ENCODE measurements around the gene NAT8.
"Not testable (repeated sequence)": the region's sequence is repeated elsewhere in the genome, so short reads cannot be mapped to it uniquely, and the experiment has no call there.

NAT8 gene, protein sequence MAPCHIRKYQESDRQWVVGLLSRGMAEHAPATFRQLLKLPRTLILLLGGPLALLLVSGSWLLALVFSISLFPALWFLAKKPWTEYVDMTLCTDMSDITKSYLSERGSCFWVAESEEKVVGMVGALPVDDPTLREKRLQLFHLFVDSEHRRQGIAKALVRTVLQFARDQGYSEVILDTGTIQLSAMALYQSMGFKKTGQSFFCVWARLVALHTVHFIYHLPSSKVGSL

DNA sequence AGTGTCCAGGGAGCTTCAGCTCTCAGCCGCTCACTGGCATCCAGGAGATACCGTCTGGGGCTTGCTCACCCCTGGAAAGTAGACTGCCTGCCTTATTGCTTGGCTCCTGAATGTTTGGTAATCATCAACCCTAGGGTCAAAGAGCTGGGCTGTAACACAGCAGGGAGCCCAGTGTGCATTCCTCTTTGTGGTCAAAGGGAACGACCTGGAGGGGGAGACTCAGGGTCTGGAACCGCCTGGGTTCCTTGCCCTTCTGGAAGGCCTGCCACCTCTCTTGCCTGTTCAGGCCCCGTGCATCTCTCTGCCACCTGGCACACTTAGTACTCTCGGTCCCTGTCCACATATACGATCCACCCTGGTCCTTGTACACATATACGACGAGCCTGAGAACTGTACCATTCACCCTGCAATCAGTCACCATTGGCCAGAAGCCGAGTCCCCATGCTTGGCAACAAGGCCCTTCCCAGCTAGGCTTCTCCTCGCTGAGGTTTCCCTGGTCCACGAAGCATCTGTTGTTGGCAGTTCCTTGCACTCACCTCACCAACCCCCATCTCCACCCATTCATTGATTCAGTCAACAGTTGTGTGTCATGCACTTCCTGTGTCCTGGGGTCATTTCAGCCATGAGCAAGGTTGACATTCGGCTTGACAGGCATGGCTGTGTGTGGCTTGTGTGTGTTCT, at the start of gene NAT8:
Gene NAT8 (minus strand): TSS at position 85 of the 681 bp plus-strand sequence. CDS start 794 bp downstream, outside the sequence.
- no peak for DNase-seq
- TF ChIP-seq, protein P1, sequence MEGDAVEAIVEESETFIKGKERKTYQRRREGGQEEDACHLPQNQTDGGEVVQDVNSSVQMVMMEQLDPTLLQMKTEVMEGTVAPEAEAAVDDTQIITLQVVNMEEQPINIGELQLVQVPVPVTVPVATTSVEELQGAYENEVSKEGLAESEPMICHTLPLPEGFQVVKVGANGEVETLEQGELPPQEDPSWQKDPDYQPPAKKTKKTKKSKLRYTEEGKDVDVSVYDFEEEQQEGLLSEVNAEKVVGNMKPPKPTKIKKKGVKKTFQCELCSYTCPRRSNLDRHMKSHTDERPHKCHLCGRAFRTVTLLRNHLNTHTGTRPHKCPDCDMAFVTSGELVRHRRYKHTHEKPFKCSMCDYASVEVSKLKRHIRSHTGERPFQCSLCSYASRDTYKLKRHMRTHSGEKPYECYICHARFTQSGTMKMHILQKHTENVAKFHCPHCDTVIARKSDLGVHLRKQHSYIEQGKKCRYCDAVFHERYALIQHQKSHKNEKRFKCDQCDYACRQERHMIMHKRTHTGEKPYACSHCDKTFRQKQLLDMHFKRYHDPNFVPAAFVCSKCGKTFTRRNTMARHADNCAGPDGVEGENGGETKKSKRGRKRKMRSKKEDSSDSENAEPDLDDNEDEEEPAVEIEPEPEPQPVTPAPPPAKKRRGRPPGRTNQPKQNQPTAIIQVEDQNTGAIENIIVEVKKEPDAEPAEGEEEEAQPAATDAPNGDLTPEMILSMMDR (IDR thresholded peaks at IDR 0.05), result no peak
- no peaks in the 10 kb centered on the region for H3K27me3 ChIP-seq
- no peak within 1 kb of the TSS for H3K27ac ChIP-seq
- H3K36me3 ChIP-seq, result no peaks in the 10 kb centered on the region
- intact Hi-C loops (cut with DNase I; ENCODE audit: low total_unique reads), result no loop called here
- H3K9me3 ChIP-seq, result no peaks in the 10 kb centered on the region
- no peaks in the 10 kb centered on the region for H3K4me1 ChIP-seq
- H3K4me3 ChIP-seq, result no peak within 1 kb of the TSS

DNA sequence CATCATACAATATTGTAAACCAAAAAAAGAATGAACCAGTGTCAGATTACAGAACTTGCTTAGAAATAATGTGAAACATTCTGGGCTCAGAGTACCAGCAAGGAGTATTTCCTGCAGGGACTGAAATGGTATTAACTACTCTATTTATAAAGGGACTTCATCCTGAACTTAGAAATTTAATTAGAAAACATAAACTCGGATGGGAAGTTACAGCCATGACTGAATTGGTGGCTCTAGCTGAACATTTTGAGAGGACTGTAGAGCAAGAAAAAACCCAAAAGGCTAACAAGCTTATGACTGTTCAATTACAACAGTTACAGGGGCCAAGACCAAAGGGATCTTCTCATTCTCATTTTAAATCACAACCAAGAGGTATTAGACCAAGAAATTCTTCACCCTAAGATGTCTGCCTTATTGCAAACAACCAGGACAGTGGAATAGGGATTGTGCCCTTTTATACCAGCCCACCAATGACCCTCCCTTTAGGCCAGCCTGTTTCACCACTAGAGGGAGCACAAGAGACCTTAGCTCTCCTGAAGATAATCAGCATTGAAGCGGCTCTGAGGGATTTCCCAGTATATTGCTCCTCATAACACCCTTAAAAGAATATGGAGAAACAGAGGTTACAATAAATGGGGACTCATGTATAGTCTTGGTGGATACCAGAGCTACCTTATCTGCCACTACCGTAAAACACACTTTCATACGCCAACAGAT, 48.3 kb upstream of the NAT8 start:
- intact Hi-C loops (cut with DNase I; ENCODE audit: low total_unique reads); H3K27me3 ChIP-seq; H3K9me3 ChIP-seq; DNase-seq; H3K4me1 ChIP-seq; H3K4me3 ChIP-seq; H3K36me3 ChIP-seq; H3K27ac ChIP-seq: not testable (repeated sequence)
- TF ChIP-seq, protein P1 (IDR thresholded peaks at IDR 0.05), result peak in 1 of 2 experiments; percentile 21

DNA sequence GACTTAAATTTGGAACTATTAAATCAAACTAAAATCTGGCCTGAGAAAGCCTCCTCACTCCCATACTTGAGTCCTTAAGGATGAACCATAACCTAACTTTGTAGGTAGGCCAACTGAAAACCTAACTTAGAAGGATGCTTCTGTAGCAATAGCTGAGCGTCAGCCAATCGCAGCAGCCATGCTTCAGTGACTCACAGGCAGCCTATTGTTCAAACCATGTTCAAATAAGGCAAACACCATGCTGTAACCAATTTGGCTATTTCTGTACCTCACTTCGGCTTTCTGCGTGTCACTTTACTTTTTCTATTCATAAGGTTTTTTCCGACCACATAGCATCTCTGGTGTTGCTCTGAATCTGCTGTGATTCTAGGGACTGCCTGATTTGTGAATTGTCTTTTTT, 46.3 kb upstream of the NAT8 start:
- not testable (repeated sequence) for H3K9me3 ChIP-seq

DNA sequence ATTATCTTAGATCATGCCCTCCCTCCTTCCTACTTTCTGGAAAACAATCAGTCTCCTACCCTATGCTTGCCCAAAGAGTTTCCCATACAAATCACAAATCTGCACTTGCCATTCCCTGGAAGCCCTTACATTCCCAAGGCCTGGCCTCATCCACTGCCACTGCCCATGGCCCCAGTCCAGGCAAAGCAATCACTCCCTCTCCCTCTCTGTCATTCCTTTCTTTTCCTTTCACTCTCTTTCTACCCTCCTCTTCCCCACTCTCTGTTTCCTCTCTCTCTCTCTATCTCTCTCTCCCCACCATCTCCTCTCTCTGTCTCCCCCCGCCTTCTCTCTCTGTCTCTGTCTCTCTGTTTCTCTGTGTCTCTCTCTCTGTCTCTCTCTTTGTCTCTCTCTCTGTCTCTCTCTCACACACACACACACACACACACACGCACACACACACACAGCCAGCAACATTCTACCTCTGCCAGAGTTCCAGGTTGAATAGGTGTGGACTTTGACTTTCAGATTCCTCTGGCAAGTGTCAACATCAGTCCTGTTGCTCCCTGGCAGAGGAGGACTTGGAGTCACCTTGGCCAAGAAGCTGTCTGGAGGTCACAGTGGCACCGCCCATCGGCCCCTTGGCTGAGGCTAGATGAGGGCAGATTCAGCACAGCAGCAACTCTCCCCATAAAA, 43.7 kb upstream of the NAT8 start:
- intact Hi-C loops (cut with DNase I; ENCODE audit: low total_unique reads), result no loop called here
- TF ChIP-seq, protein P1 (IDR thresholded peaks at IDR 0.05), result no peak
- Histone ChIP-seq H3K4me1 (peaks cover 0 to 8% (median 0%) of the 10 kb centered on the region in 4 donors), H3K27ac (no peak overlapping the region), H3K4me3 (no peak overlapping the region), H3K27me3 (no peaks in the 10 kb centered on the region), H3K36me3 (no peaks in the 10 kb centered on the region), H3K9me3 (peaks cover 0 to 6% (median 0%) of the 10 kb centered on the region in 3 donors)
- no peak for DNase-seq

More for the DNA sequence above, 46.3 kb upstream of the NAT8 start:
- H3K27me3 ChIP-seq; H3K36me3 ChIP-seq; DNase-seq; H3K4me3 ChIP-seq; H3K4me1 ChIP-seq; H3K27ac ChIP-seq; intact Hi-C loops (cut with DNase I; ENCODE audit: low total_unique reads): not testable (repeated sequence)

DNA sequence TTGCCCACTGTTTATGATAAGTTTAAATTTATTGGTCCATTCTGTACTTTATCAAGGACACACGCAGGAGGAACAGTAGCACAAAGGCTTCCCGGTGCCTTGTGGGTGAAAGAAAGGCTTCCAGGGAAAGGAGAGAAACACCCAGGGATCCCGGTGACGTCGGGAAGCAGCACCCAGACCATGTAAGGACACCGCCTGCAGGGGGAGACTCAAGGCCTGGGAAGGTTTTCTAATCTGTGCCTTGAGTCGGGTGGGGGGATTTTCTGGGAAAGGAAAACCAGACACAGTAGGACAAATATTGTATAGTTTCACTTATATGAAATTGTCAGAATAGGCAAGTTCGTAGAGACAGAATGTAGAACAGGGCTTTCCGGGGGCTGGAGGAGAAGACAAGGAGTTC, 42.7 kb upstream of the NAT8 start:
- H3K36me3 ChIP-seq; H3K4me1 ChIP-seq; H3K27ac ChIP-seq; H3K4me3 ChIP-seq; H3K27me3 ChIP-seq; DNase-seq; intact Hi-C loops (cut with DNase I; ENCODE audit: low total_unique reads); H3K9me3 ChIP-seq: not testable (repeated sequence)

DNA sequence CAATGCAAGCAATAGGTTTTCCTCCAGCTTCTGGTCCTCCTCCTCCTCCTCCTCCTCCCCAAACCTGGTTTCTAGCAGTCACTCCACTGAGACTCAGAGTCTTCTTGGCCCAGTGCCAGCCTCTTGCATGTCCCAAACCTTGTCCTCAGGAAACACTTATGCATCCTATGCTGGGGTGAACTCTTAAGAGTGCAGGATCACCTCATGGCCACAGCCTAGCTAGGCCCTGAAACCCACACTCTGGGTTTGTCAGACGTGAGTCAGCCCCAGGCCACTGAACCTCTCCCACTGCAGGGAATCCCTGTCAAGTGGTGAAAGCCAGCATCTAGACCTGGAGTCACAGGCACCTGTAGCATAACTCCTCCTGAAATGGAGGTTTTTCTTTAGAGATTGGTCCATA, 42.1 kb upstream of the NAT8 start:
- DNase-seq; H3K36me3 ChIP-seq; H3K4me1 ChIP-seq; H3K27ac ChIP-seq; H3K4me3 ChIP-seq; intact Hi-C loops (cut with DNase I; ENCODE audit: low total_unique reads); H3K9me3 ChIP-seq; H3K27me3 ChIP-seq: not testable (repeated sequence)

Data from tibial artery (tissue), 4 donors.